CD4-positive, alpha-beta T cell (primary cell): ENCODE measurements around the gene STOX2. TPM values are rescaled to one million over a fixed set of nuclear protein-coding genes. Genes with fewer than 3 reads are reported as not detected.

Experiments
- ATAC-seq: fragments of 200-7000 bp; cut with Tn5 transposase; one replicate; pipeline ENCODE4 v1.10.0; 2022; ENCODE audit warnings: mild to moderate bottlenecking; ENCODE audit not compliant: poor library complexity
- CTCF ChIA-PET: fragments of 350-600 bp; sonication (Branson Sonifier 250); formaldehyde crosslinking; loops from one replicate; lab custom pipeline; 2021; ENCODE audit warnings: antibody characterized with exemption, inconsistent platforms; lab: Charles Lee
- POLR2A ChIA-PET: fragments of 350-600 bp; sonication (Branson Sonifier 250); formaldehyde crosslinking; loops from one replicate; lab custom pipeline; 2021; ENCODE audit warnings: antibody characterized with exemption, inconsistent platforms; lab: Charles Lee
- DNase-seq, 14 experiments: peaks; one replicate each; pipeline ENCODE4 v3.0.0-alpha.2; 2013 to 2020; ENCODE audit warnings: mixed read lengths in 2 of 14
- H3K27ac ChIP-seq, 2 donors: one replicate each; pipeline versions ENCODE4 v1.5.1 to v1.7.0; 2013; ENCODE audit warnings: low read length in 2 of 2, low read depth in 1 of 2, mild to moderate bottlenecking in 1 of 2
- H3K27me3 ChIP-seq, 2 experiments: 1 replicate in 1 of 2; 2 replicates in 1 of 2; pipeline versions ENCODE4 v1.6.1 to v1.7.0; 2013; ENCODE audit warnings: low read length in 2 of 2, control low read depth in 1 of 2, mild to moderate bottlenecking in 1 of 2, moderate library complexity in 1 of 2; ENCODE audit not compliant: insufficient read depth in 2 of 2, control insufficient read depth in 1 of 2
- H3K36me3 ChIP-seq: one replicate; pipeline ENCODE4 v1.6.1; 2013; ENCODE audit warnings: low read length, control low read depth; ENCODE audit not compliant: insufficient read depth
- H3K4me1 ChIP-seq: one replicate; pipeline ENCODE4 v1.6.1; 2013; ENCODE audit warnings: low read length, control low read depth; ENCODE audit not compliant: insufficient read depth
- H3K4me3 ChIP-seq: one replicate; pipeline ENCODE4 v1.5.1; 2013; ENCODE audit warnings: mild to moderate bottlenecking, low read length, moderate library complexity
- H3K9me3 ChIP-seq, 2 experiments: 1 replicate in 1 of 2; 2 replicates in 1 of 2; pipeline versions ENCODE4 v1.6.1 to v1.7.0; 2013; ENCODE audit warnings: low read length in 2 of 2, mild to moderate bottlenecking in 2 of 2, control low read depth in 1 of 2, moderate library complexity in 1 of 2; ENCODE audit not compliant: control insufficient read depth in 1 of 2, insufficient read depth in 1 of 2
- H3K27ac Mint-ChIP-seq: one replicate; pipeline ENCODE4 v1.8.0; 2020; ENCODE audit warnings: mixed read lengths
- H3K27me3 Mint-ChIP-seq: one replicate; pipeline ENCODE4 v1.8.0; 2021; ENCODE audit warnings: mixed read lengths
- H3K36me3 Mint-ChIP-seq: one replicate; pipeline ENCODE4 v1.8.0; 2021; ENCODE audit warnings: low read depth, mixed read lengths
- H3K4me1 Mint-ChIP-seq: one replicate; pipeline ENCODE4 v1.8.0; 2021; ENCODE audit warnings: low read depth, mixed read lengths
- H3K4me3 Mint-ChIP-seq: one replicate; pipeline ENCODE4 v1.8.0; 2020; ENCODE audit warnings: mild to moderate bottlenecking, mixed read lengths
- H3K9me3 Mint-ChIP-seq: one replicate; pipeline ENCODE4 v1.8.0; 2020; ENCODE audit warnings: mixed read lengths
- CTCF ChIP-seq: fragments of 200-600 bp; IDR thresholded peaks from one replicate; pipeline ENCODE4 v1.8.0; 2022; ENCODE audit warnings: antibody characterized with exemption, mild to moderate bottlenecking
- intact Hi-C, 2 experiments: fragments of 100-400 bp; cut with DNase I in 1 of 2; cut with micrococcal nuclease in 1 of 2; formaldehyde crosslinking; loops; one replicate each; pipeline versions ENCODE4 v1.15.1 to v1.9.0; 2023 to 2025; cut with DNase I, micrococcal nuclease
- polyA plus RNA-seq, 2 donors: library from polyadenylated mRNA; unstranded; fragments of 120-200 nt; gene quantifications; one replicate each; pipeline ENCODE4 v1.2.1, GENCODE V29; 2013
- total RNA-seq, 174 experiments: library from RNA in 2 of 174; stranded (reverse) in 2 of 174; gene quantifications; one replicate each; pipeline ENCODE4 v1.2.3 and lab custom pipeline; 2021 to 2026

Gene STOX2, protein sequence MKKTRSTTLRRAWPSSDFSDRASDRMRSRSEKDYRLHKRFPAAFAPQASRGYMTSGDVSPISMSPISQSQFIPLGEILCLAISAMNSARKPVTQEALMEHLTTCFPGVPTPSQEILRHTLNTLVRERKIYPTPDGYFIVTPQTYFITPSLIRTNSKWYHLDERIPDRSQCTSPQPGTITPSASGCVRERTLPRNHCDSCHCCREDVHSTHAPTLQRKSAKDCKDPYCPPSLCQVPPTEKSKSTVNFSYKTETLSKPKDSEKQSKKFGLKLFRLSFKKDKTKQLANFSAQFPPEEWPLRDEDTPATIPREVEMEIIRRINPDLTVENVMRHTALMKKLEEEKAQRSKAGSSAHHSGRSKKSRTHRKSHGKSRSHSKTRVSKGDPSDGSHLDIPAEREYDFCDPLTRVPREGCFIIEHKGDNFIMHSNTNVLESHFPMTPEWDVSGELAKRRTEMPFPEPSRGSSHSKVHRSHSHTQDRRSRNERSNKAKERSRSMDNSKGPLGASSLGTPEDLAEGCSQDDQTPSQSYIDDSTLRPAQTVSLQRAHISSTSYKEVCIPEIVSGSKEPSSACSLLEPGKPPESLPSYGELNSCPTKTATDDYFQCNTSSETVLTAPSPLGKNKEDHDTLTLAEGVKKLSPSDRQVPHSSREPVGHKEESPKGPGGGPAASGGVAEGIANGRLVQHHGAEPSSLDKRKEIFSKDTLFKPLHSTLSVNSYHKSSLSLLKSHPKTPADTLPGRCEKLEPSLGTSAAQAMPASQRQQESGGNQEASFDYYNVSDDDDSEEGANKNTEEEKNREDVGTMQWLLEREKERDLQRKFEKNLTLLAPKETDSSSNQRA (N-terminal part only)
- total RNA-seq (not detected), total RNA-seq (lab: John Stamatoyannopoulos, UW) (0 to 0.28 (median 0) reads per million in 172 experiments)
- polyA plus RNA-seq (2013, experiment 1 of 2) = not detected
- 0.12 TPM for polyA plus RNA-seq (2013, experiment 2 of 2)

GRCh38 chr4:183905081-183905592, at the start of gene STOX2:
STOX2 (plus strand) TSS chr4:183905307; CDS start chr4:183906791, 1,484 bp downstream.
- Histone ChIP-seq H3K36me3 (no peaks in the 10 kb centered on the region), H3K4me1 (peaks cover 16% of the 10 kb centered on the region), H3K4me3 (no peak within 1 kb of the TSS), H3K27ac (no peak within 1 kb of the TSS), H3K9me3 (peaks cover 0 to 15% of the 10 kb centered on the region in 2 experiments), H3K27me3 (peaks cover 17 to 55% of the 10 kb centered on the region in 2 experiments)
- peaks cover 4% of the 10 kb centered on the region for H3K9me3 Mint-ChIP-seq
- H3K36me3 Mint-ChIP-seq = no peaks in the 10 kb centered on the region
- peaks cover 36% of the 10 kb centered on the region for H3K27me3 Mint-ChIP-seq
- H3K4me3 Mint-ChIP-seq = peak within 1 kb of the TSS; percentile 60
- POLR2A ChIA-PET = no interaction called here
- ATAC-seq = no peak
- CTCF ChIA-PET = no interaction called here
- intact Hi-C loops = no loop called here
- DNase-seq = peak in 2 of 14 experiments; percentile 5 to 12
- H3K27ac Mint-ChIP-seq = no peak within 1 kb of the TSS
- TF ChIP-seq CTCF = no peak
- peaks cover 5% of the 10 kb centered on the region for H3K4me1 Mint-ChIP-seq

DNA sequence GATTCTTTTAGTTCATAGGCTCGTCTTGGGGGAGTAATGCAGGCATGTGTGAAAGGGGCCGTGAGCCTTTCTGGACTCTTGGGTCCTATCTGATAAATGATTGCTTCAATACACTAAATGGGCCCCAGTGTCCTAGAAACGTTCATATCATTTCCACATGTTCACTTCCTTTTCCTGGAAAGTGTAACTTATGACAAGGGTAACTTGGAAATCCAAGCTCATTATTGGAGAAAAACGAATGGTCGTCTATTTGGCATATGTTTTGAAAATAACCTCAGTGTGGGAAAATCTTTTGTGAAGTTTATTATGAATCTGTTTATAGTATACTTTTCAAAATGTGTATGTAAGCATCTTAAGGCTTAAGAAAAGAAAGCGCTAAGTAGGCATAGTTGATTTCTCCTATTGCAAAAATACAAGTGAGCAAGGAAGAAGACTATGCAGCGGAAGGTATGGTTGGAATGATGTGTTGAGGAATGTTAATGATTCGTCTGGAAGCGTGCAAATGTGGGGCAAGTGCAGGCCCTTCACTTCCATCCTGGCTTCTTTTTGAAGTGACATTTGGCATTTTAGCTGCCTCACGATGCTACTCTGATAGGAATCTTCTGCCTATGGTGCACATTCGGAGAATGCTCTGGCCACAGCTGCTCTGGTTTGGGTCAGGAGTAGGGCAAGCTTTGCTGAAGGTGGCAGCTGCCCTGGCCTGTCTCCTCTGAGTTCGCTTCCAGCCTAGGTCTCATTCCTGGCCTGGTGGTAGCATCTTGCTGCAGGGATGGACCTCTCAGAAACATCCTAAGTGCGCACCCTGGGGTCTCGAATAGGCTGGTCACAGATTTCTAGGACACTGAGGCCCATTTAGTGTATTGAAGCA, 49.5 kb upstream of the STOX2 start:
- no peaks in the 10 kb centered on the region for H3K4me1 ChIP-seq
- H3K27ac ChIP-seq = no peak overlapping the region
- peaks cover 0 to 7% of the 10 kb centered on the region in 2 experiments for H3K27me3 ChIP-seq
- POLR2A ChIA-PET = no interaction called here
- Mint-ChIP-seq H3K27me3 (peaks cover 31% of the 10 kb centered on the region), H3K4me3 (no peak overlapping the region), H3K27ac (no peak overlapping the region), H3K4me1 (no peaks in the 10 kb centered on the region), H3K36me3 (no peaks in the 10 kb centered on the region), H3K9me3 (no peaks in the 10 kb centered on the region)
- no peaks in the 10 kb centered on the region for H3K9me3 ChIP-seq
- no peak for TF ChIP-seq CTCF
- H3K36me3 ChIP-seq = no peaks in the 10 kb centered on the region
- CTCF ChIA-PET = no interaction called here
- intact Hi-C loops = no loop called here
- no peak for DNase-seq
- no peak for ATAC-seq
- no peak overlapping the region for H3K4me3 ChIP-seq

GRCh38 chr4:183857040-183857439, 48.1 kb upstream of the STOX2 start:
- Histone ChIP-seq H3K27ac (no peak overlapping the region), H3K27me3 (peaks cover 0 to 10% of the 10 kb centered on the region in 2 experiments), H3K36me3 (no peaks in the 10 kb centered on the region), H3K9me3 (no peaks in the 10 kb centered on the region), H3K4me3 (no peak overlapping the region), H3K4me1 (no peaks in the 10 kb centered on the region)
- Mint-ChIP-seq H3K4me1 (no peaks in the 10 kb centered on the region), H3K27ac (no peak overlapping the region), H3K36me3 (no peaks in the 10 kb centered on the region), H3K9me3 (no peaks in the 10 kb centered on the region), H3K4me3 (no peak overlapping the region), H3K27me3 (peaks cover 31% of the 10 kb centered on the region)
- no peak for TF ChIP-seq CTCF
- ATAC-seq (no peak), DNase-seq (no peak)
- CTCF ChIA-PET = no interaction called here
- intact Hi-C loops = no loop called here
- POLR2A ChIA-PET = no interaction called here
